Neutrophil (primary cell): ENCODE measurements around the gene TSEN2.

ENCODE experiments used
- H3K27ac ChIP-seq: fragments of 200-600 bp; sonication (generic); 2 replicates; pipeline ENCODE4 v1.5.1; 2016; ENCODE audit warnings: mild to moderate bottlenecking, moderate library complexity
- H3K27me3 ChIP-seq: fragments of 200-600 bp; sonication (generic); 2 replicates; pipeline ENCODE4 v1.6.0; 2016; ENCODE audit warnings: mild to moderate bottlenecking
- H3K36me3 ChIP-seq: fragments of 200-600 bp; sonication (generic); 2 replicates; pipeline ENCODE4 v1.5.1; 2017
- H3K4me1 ChIP-seq, 2 experiments: fragments of 200-600 bp in 1 of 2; sonication (generic) in 1 of 2; 1 replicate in 1 of 2; 2 replicates in 1 of 2; pipeline versions ENCODE4 v1.5.1 to v1.6.1; 2013 to 2016; ENCODE audit warnings: low read depth in 1 of 2, low read length in 1 of 2, mild to moderate bottlenecking in 1 of 2, moderate library complexity in 1 of 2; ENCODE audit not compliant: control insufficient read depth in 1 of 2, insufficient read depth in 1 of 2
- H3K4me3 ChIP-seq, 2 experiments: fragments of 200-600 bp in 1 of 2; sonication (generic) in 1 of 2; 1 replicate in 1 of 2; 2 replicates in 1 of 2; pipeline ENCODE4 v1.5.1; 2013 to 2016; ENCODE audit warnings: low read depth in 1 of 2, low read length in 1 of 2, mild to moderate bottlenecking in 1 of 2, moderate library complexity in 1 of 2
- H3K9me3 ChIP-seq: fragments of 200-600 bp; sonication (generic); 2 replicates; pipeline ENCODE4 v1.5.1; 2016
- TF ChIP-seq, protein P1 (sequence below): fragments of 200-600 bp; sonication (generic); IDR thresholded peaks from 2 replicates; pipeline ENCODE4 v1.5.1; 2016; ENCODE audit warnings: antibody characterized with exemption

TSEN2 gene

DNA sequence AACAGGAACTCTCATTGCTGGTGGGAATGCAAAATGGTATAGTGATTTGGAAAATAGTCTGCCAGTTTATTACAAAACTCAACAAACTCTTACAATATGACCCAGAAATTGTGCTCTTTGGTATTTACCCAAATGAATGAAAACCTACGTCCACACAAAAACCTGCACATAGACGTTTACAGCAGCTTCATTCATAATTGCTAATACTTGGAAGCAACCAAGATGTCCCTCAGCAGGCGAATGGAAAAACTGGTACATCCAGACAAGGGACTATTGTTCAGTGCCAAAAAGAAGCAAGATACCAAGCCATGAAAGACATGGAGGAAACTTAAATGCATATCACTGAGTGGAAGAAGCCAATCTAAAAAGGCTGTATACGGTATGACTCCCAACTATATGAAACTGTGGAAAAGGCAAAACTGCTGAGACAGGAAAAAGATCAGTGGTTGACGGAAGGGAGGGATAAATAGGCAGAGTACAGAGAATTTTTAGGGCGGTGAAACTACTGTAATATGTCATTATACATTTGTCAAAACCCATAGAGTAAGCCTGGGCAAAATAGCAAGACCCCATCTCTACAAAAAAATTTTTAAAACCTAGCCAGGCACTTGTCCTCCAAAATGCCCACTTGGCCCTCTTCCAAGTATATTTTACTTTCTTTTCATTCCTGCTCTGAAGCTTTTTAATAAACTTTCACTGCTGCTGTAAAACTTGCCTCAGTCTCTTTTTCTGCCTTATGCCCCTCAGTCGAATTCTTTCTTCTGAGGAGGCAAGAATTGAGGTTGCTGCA is 65.9 kb downstream of the TSEN2 start:
- TF ChIP-seq, protein P1, sequence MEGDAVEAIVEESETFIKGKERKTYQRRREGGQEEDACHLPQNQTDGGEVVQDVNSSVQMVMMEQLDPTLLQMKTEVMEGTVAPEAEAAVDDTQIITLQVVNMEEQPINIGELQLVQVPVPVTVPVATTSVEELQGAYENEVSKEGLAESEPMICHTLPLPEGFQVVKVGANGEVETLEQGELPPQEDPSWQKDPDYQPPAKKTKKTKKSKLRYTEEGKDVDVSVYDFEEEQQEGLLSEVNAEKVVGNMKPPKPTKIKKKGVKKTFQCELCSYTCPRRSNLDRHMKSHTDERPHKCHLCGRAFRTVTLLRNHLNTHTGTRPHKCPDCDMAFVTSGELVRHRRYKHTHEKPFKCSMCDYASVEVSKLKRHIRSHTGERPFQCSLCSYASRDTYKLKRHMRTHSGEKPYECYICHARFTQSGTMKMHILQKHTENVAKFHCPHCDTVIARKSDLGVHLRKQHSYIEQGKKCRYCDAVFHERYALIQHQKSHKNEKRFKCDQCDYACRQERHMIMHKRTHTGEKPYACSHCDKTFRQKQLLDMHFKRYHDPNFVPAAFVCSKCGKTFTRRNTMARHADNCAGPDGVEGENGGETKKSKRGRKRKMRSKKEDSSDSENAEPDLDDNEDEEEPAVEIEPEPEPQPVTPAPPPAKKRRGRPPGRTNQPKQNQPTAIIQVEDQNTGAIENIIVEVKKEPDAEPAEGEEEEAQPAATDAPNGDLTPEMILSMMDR = no peak

DNA sequence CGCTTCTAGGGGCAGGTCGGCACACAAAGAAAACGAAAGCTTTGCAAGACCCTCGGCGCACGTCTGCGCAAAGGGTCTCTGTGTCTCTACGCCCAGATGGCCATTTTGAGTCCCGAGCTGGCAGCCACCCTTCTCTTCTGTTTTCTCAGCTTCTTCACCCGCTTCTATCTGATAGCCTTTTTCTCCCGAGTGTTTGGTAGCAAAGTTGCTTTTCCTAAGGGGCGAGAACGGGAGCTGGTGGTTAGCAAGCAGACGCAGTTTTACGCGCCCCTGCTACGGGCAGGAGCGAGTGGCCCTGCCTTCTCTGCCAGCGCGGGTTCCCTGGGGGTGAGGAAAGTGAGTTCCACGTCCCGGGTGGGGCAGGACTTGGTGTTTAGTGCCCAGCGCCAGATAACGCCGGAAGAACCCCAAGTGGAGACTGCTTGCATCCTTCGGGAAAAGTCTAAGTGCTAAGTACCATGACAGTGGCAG is 69.7 kb downstream of the TSEN2 start:
- H3K27ac ChIP-seq = no peak overlapping the region
- no peaks in the 10 kb centered on the region for H3K9me3 ChIP-seq
- H3K4me3 ChIP-seq = peak overlapping the region; percentile 47 to 49
- no peaks in the 10 kb centered on the region for H3K36me3 ChIP-seq
- TF ChIP-seq, protein P1 = no peak
- peaks cover 46% of the 10 kb centered on the region for H3K27me3 ChIP-seq
- H3K4me1 ChIP-seq = peaks cover 39 to 44% of the 10 kb centered on the region in 2 experiments

More for the DNA sequence above, 65.9 kb downstream of the TSEN2 start:
- Histone ChIP-seq H3K4me1 (peaks cover 13 to 16% of the 10 kb centered on the region in 2 experiments), H3K9me3 (no peaks in the 10 kb centered on the region), H3K36me3 (no peaks in the 10 kb centered on the region), H3K27ac (no peak overlapping the region), H3K27me3 (peaks cover 35% of the 10 kb centered on the region), H3K4me3 (peak overlapping the region in 1 of 2 experiments; percentile 31)

DNA sequence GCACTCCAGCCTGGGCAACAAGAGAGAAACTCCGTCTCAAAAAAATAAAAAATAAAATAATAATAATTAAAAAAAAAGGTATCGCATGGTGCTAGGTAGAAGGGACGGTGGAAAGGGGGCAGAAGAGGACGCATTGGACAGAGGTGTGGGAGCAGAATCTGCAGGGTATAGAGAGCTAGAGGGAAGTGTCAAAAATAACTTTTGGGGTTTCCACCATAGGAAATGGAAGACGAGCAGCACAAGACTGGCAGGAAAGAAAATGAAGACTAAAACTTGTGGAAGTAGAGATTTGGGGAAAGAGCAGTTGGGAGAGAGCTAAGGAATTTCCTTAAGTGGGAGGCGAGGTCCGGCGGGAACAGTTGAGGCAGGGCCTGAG is 72.0 kb downstream of the TSEN2 start:
- TF ChIP-seq, protein P1 = no peak
- H3K4me1 ChIP-seq = peaks cover 53% of the 10 kb centered on the region in 2 experiments
- H3K4me3 ChIP-seq = peak overlapping the region; percentile 83 to 98
- no peaks in the 10 kb centered on the region for H3K36me3 ChIP-seq
- H3K27me3 ChIP-seq = peaks cover 46% of the 10 kb centered on the region
- no peaks in the 10 kb centered on the region for H3K9me3 ChIP-seq
- H3K27ac ChIP-seq = peak overlapping the region; percentile 92

DNA sequence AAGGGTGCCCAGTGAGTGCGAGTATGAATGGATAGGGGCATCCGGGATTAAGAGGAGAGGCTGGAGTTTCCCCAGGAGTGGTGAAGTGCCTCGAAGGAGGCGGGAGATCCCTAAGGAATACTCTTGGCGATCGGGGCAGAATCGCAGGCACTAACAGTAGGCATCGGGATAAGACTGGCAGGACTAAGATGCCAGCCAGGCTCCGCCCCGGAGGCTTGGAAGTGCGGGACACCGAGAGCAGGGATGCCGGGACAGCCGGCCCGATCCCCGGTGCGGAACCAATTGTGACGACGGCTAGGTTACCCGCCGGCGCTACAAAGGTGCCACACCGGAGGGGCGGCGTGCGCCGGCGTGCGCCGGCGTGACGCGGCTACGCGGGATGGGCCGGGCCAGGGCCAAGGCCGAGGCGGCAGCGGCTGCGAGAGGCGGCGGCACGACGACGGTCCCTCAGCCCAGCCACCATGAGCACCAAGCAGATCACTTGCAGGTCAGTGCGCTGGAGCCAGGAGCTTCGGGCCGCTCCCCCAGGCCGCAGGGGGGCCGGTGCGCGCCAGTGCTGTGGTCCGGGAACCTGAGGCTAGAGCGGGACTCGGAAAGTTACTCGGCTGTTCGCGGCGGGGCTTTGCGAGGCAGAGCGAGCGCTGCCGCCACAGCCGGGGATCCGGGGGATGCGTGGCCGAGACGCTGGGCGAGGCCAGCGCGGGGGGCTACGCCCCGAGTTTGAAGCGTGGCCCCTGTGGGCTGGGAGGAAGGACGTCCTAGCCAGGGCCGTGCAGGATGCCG is 72.6 kb downstream of the TSEN2 start, which contains the start of gene MKRN2:
Gene MKRN2 (plus strand): TSS at position 398 of the 783 bp plus-strand sequence. CDS start 64 bp downstream, at position 462.
- H3K36me3 ChIP-seq = no peaks in the 10 kb centered on the region
- peaks cover 44% of the 10 kb centered on the region for H3K27me3 ChIP-seq
- TF ChIP-seq, protein P1 = peak; percentile 49
- H3K4me3 ChIP-seq = peak within 1 kb of the TSS; percentile 83 to 98
- H3K9me3 ChIP-seq = no peaks in the 10 kb centered on the region
- peak within 1 kb of the TSS; percentile 92 for H3K27ac ChIP-seq
- peaks cover 53% of the 10 kb centered on the region in 2 experiments for H3K4me1 ChIP-seq

DNA sequence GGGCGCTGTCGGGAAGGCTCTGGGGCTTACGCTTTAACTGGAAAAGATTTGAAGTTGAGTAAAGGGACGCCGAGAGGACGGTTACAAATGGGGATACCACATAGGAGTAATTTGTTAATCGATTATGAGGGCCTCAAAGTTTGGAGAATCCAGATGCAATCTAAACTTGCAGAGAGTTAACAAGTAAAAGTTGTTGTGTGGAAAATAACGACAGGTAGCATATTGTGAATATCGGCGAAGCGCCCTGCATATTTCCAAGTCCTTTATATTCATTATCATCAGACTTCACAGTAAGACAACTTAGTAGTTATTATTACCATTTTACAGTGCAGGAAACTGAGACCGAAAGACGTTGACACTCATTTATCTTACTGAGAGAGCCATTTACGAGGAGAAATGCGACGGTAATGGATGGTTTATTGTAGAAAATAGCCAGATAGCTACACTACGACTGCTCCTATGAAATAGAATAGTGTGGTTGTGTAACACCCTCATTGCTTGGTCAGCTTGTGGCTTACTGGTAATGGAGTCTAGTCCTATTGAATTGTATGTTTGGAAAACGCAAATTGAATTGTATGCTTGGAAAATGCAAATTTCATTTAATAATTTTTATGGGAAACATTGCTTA is 73.3 kb downstream of the TSEN2 start:
- TF ChIP-seq, protein P1 = no peak
- H3K4me3 ChIP-seq = peak overlapping the region; percentile 83 to 98

More for the DNA sequence above, 73.3 kb downstream of the TSEN2 start:
- Histone ChIP-seq H3K27ac (peak overlapping the region; percentile 92), H3K36me3 (no peaks in the 10 kb centered on the region), H3K9me3 (no peaks in the 10 kb centered on the region), H3K27me3 (peaks cover 37% of the 10 kb centered on the region), H3K4me1 (peaks cover 53% of the 10 kb centered on the region in 2 experiments)
